ENCODE data around the gene ARHGEF1. TPM values are rescaled to one million over a fixed set of nuclear protein-coding genes. Genes with fewer than 3 reads are reported as not detected.

ARHGEF1 gene
- polyA plus RNA-seq, 10 donors, result 26.4 to 58.8 (median 43.1) TPM

DNA sequence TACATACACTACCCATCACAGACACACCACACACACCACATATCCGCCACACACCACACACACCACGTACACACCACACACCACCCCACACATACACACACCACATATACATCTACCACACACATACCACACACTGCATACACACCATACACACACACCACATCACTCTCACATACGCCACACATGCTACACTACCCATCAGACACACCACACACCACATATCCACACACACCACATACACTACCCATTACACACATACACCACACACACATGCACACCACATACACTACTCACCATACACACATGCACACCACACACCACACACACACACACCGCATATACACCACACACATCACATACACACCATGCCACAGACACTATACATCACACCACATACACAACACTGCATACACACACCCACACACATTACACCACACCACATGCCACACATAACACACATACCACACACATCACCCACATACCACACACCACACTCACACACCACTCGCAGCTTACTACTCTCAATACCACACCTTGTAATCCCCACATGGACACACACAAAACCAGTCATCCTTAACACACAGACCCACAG lies 35.8 kb downstream of the ARHGEF1 start:
- DNase-seq, result no peak

DNA sequence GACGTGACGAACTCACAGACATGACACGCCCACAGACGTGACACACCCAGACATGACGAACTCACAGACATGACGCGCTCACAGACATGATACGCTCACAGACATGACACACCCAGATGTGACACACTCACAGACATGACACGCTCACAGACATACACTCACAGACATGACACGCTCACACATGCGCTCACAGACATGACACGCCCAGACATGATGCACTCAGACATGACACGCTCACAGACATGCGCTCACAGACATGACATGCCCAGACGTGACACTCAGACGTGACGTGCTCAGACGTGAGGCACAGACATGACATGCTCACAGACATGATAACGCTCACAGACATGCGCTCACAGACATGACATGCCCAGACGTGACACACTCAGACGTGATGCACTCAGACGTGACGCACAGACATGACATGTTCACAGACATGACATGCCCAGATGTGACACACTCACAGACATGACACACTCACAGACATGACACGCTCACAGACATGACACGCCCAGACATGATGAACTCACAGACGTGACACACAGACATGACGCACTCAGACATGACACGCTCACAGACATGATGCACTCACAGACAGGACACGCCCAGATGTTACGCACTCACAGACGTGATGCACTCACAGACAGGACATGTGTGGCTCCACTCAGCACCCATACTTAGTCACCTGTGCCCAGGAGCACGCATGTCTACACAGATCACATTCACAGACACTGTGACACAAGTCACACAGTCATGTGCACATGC lies 37.1 kb downstream of the ARHGEF1 start:
- DNase-seq, result no peak

DNA sequence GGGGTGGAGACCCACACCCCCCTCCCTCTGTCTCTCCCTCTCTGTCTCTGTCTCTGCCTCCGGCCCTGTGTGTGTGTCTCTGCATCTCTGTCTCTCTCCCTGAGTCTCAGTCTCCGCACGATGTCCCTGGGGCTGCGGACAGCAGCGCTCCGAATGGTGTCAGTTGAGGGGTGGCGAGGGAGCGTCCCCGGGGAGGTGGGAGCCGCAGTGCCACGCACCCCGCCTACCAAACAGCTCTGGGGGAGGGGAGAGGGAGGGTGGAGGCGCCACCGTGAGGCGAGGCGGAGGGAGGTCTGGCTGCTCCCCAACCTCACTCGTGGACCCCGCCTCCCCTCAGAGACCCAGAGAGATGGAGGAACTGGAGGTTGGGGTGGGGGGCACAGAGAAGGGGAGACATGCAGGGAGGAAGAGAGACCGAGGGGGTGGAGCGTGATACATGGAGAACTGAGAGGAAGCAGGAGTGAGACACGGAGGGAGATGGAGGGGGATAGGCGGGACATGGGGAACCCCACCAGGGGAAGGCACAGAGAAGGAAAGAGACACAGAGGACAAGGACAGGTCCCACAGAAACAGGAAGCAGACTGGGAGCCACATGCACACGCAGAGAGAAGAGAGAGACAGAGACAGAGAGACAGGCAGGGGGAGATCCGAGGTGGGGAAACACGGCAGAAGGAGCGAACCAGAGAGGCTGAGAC lies 38.0 kb downstream of the ARHGEF1 start:
- no peak for DNase-seq

DNA sequence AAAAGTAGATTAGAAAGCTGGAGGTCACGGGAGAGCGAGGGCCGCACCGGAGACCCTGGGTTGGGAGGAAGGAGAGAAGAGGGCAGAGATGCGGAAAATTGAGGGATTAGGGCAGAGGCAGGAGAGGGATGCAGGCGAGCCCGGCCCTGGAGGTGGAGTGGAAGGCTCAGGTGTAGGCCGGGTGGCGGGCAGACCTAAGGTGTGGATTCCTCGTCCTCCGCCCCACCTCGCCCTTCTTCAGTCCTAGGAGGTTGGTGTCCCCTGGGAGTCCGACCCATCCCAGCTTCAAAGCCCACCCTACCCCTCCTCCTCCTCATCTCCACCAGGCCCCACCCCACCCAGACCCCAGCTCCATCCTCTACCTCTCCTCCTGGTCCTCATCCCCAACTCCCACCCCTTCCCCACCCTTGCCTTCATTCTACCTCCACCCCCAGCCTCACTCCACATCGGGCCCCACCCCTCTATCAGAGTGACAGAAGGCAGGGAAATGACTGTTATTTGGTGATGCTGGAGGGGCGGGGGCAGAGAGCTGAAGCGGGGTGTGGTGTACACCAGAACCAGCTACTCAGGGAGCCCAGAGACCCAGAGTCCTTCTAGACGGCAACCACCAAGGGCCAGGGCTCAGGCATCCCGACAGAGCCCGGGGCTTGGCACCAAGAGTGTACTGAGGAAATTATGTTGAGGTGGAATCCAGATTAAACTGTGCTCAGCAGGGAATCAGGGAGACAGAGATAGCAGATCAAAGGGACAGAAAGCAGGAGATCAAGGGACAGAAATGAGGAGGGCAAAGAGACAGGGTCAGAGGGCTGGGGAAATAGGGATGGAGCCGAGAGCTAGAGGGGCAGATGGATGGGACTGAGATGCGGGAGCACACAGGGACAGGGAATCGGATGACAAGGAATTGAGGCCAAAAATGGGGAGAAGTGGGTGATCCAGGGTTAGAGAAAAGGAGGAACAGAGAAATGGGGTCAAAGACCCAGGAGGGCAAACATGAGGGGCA lies 38.9 kb downstream of the ARHGEF1 start:
- no peak for DNase-seq

GRCh38 chr19:41922585-41922984 lies 39.6 kb downstream of the ARHGEF1 start:
- DNase-seq, result no peak

DNA sequence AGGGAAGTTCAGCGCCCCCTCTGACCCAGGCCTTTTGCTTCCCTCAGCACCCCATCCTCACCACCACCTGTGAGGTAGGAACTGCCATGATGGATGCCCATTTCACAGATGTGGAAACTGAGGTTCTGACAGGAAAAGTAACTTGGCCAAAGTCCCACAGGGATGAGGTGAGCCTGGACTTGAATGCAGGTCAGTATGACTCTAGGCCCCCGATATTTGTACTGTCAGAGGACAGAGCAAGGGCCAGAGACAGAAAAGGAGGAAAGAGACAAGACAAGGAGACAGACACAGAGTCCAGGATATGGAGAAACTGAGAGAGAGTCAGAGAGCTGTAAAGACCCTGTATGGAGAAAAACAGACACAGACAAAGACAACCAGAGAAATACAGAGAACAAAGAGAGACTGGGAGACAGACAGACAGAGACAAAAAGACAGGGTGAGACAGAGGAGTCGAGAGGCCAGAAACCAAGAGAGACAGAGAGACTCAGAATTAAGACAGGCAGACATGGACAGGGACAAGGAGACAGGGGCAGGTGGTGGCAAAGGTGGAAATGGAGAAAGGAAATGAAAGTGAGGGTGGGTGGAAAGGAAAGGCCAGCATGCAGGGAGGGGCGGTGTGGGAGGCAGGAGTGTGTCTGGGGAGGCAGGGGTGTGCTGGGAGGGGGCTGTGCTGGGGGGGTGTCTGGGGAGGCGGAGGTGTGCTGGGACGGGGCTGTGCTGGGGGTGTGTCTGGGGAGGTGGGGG lies 40.2 kb downstream of the ARHGEF1 start:
- no peak for DNase-seq

- DNase-seq, result no peak
These were observed 41.5 kb downstream of the ARHGEF1 start for GRCh38 chr19:41924151-41925145.

DNA sequence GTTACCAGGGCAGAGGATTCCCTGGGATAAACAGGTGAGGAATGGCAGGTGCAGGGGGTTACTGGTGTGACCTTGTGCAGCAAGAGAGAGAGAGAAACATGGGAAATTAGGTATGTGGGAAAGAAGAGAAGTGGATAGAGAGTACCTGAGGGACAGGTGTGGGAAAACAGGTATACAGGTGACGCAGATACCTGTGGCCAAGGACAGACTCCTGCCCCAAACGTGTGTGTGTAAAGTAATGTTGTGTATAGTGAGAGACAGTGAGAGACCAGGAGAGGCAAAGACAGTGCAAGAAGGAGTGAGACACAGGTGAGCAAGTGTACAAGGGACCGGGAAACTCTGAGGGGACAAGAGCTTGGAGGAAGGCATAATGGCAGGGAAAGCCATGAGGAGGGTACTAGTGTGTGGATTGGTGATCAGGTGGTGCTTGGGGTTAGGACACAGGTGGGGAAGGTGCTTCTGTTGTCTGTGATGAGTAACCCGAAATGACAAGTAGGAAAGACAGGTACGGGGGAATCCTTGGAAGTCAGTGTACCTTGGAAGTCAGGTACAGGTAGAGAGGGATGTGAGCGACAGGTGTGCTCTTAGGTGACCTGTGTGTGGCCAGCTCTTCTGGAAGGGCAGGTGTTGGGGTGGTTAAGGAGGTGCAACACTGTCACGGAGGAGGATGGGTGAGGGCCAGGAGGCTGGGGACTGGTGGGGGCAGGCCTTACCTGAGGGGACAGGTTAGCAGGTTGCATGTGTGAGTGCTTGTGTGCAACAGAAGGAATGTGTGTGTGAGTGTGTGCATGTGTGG lies 42.4 kb downstream of the ARHGEF1 start:
- no peak for DNase-seq

DNA sequence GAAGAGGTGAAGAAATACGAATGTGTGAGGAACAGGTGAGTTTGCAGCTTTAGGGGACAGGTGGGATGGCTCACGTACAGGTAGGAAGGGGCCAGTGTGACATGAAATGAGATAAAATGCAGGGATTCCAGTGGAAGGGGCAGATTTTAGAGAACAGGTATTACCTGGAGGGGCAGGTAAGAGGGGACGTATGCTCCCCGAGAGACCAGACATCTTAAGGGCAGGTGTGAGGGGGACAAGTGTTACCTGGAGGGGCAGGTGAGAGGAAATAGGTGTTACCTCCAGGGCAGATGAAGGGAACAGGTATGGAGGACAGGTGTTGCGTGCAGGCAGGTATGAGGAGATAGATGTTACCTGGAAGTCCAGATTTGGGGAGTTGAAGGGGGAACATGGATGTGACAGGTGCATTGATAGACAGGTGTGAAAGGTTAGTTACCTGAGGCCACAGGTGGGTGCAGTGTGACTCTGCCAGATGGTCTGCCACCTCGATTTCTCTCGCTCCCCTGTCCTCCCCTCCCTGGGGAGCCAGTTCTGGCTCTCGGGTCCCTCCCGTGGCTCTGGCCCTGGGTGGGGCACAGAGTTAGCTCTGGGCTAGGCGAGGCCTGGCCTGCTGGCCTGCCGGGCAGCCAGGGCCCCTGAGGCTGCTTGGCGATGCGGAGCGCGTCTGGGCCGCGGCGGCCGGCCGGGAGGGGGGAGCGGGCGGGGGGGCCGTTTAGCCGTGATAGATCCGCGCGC lies 43.2 kb downstream of the ARHGEF1 start:
- DNase-seq, result no peak

DNA sequence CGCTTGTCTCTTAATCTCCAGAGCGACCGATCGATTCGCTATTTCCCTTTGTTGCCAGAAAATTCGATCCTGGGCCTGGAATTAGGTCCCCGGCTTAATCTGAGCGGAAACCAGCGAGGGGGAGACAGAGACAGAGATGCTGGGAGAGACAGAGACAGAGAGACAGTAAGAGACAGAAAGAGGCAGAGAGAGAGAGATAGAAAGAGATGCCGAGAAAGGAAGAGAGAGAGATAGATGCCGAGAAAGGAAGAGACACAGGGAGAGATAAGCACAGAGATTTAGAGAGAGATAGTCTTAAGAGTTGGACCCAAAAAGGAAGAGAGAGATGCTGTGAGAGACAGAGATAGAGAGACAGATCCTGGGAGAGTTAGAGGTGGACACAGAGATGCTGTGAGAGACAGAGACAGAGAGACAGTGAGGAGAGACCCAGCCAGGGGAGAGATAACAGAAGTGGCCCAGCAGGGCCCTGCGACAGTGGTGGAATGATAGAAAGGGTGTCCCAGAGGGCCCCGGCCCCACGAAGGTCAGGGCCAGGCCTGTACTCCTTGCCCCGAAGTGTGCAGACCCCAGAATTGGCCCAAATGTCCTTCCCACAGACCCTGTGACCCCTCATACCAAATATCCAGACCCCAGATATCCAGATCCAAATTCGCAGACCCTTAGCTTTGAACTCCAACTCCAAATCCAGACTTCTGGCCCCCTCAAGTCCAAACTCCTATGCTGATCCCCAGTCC lies 43.9 kb downstream of the ARHGEF1 start:
- DNase-seq, result no peak

DNA sequence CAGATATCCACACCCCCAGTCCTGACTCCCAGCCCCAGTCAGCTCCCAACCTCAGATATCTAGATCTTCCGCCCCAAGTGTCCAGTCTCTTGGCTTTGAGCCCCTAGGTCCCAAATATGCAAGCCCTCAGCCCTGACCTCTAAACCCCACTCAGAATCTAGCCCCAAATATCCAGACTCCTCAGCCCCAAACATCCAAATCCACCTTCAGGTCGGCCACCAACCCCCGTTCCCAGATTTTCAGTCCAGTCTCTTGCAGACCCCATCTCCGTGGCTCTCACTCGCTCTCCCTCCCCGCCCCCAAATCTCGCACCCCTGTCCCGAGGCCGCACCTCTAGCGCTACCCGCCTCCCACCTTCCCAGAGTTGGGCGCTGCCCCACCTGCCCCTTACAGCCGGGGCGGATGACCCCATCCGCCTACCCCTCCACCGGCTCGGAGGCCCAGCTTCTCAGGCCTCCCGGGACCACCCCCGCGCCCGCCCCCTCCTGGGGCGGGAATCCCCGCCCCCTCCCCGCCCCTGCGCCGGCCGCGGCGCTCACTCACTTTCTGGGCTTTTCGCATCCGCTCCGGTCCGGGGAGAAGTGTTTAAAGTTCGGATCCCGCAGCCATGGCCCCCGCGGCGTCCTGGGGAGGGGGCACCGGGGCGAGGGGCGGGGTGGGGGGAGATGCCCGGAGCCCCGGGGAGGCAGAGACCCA lies 44.7 kb downstream of the ARHGEF1 start:
- DNase-seq, result no peak

DNA sequence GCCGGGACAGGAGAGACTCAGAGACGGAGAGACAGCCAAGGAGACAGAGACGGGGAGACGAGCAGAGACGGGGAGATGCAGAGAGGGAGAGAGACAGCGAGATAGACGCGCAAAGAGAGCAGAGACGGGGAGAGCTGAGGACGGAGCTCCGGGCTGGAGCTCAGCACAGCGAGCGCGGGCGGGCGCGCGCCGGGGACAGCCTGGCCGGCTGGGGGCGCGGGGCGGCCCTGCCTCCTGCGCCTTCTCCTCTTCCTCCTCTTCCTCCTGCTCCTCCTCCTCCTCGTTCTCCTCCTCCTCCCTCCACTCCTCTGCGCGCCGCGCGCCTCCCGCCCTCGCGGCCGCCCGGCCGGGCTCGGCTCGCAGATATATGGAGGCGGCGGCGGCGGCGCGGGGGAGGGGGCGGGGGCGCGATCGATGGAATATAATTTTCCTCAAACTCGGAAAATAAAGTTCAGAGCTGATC lies 45.3 kb downstream of the ARHGEF1 start, which contains the start of gene ERFL:
TSS of gene ERFL (minus strand) at position 229 of the 463 bp plus-strand sequence. CDS start 15,530 bp downstream, outside the sequence.
- DNase-seq, result no peak

DNA sequence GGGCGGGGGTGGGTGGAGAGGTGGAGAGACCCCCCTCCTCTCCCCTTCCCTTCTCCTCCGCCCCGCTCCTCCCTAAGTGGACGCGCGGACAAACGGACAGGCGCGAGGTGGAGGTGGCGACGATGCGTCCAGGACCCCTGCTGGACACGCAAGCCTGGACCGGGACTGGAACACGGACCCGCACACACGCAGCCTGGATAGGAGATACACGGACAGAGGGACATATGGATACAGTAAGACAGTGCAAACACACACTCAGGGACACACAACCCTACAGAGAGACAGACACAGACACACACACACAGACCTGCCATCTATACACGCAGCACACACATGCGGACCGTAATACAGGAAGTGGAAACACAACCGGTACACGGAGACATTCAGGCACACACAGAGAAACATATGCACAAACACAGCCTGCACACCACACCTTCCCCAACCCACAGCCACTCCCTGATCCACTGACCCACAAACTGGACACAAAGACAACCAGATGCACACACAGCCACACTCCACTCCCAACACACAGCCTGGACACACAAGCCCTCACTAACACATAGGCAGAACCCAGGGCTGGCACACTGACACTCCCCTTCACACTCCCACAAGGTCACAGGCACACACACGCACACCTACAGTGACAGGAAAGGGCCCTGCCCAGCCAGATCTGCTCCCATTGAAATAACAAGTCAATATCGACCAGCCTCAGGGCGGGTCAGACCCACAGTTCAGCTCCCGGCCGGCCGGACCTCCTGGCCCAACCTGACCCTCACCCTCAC lies 46.0 kb downstream of the ARHGEF1 start:
- DNase-seq, result no peak

- DNase-seq, result no peak
These were observed 46.6 kb downstream of the ARHGEF1 start for GRCh38 chr19:41929536-41930071.

- DNase-seq, result no peak
These were observed 47.3 kb downstream of the ARHGEF1 start for GRCh38 chr19:41930322-41930722.

All from muscle of back (tissue), 11 donors.